Measurements from ENCODE around the gene FHIT. TPM values are rescaled to one million over a fixed set of nuclear protein-coding genes. Genes with fewer than 3 reads are reported as not detected.
"Not testable (repeated sequence)": the region's sequence is repeated elsewhere in the genome, so short reads cannot be mapped to it uniquely, and the experiment has no call there.

The FHIT gene
- total RNA-seq, 2 experiments from 2014 or later = 9.6 to 9.7 TPM

DNA sequence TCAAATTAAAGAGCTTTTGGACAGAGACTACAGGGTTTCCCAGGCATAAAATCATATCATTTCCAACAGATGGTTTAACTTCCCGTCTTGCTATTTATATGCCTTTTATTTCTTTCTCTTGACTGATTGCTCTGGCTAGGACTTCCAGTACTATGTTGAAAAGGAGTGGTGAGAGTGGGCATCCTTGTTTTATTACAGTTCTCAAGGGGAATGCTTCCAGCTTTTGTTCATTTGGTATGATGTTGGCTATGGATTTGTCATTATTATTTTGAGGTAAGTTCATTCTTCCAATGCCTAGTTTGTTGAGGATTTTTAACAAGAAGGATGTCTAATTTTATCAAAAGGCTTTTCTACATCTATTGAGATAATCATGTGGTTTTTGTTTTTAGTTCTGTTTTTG, 1304.9 kb downstream of the FHIT start:
- ChIA-PET CTCF (no interaction called here), POLR2A (no interaction called here)
- H3K36me3 Mint-ChIP-seq (ENCODE audit: low read depth) = peaks cover 9% of the 10 kb centered on the region
- peaks cover 6% of the 10 kb centered on the region for H3K9me3 Mint-ChIP-seq
- no peak overlapping the region for H3K4me3 Mint-ChIP-seq
- H3K4me1 Mint-ChIP-seq = no peaks in the 10 kb centered on the region
- DNase-seq = no peak
- H3K27ac Mint-ChIP-seq = no peak overlapping the region
- no peaks in the 10 kb centered on the region for H3K27me3 Mint-ChIP-seq

DNA sequence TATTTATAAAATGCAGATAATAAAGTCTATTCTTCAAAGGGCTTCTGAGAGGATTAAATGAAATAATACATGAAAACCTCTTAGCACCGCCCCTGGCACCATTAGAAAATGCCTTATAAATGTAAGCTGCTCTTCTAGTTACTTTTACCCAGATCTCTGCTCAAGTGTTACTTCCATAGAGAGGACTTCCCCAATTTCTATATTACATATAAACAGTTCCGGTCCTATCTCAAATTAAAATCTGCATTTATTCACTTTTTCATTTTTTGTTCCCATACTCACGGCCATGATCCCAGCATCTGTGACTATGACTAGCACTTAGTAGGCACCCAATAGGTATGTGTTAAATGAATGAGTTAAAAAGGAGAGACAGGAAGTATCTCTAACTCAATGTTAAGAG, 1310.5 kb downstream of the FHIT start:
- Mint-ChIP-seq H3K9me3 (peaks cover 6% of the 10 kb centered on the region), H3K27ac (no peak overlapping the region), H3K4me3 (no peak overlapping the region), H3K4me1 (peaks cover 9% of the 10 kb centered on the region), H3K36me3 (ENCODE audit: low read depth) (no peaks in the 10 kb centered on the region), H3K27me3 (no peaks in the 10 kb centered on the region)
- ChIA-PET POLR2A (no interaction called here), CTCF (no interaction called here)
- no peak for DNase-seq

DNA sequence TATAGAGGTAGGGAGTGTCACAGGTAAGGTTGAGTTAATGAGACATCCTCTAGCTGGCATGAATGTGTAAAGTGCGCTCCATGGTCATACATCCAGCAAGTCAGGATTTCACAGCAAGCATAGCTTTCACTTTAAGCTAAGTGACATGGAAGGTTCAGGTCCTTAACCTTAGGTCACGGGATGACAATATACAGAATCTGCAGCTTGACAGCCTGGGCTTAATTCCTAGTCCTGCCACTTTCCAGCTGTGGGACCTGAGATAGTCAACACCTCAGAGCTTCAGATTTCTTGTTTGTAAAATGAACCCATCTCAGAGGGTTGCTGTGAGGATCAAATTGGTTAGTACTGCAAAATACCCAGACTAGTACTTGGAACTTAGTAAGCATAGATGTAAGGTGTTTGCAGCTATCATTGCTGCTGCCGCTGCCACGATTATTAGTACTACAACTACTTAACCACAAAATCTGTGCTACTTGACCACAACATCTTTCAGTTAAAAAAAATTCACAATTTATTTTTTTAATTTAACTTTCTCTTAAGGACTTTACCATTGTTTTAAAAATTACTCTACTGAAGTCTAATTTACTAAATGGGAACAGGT, 1311.3 kb downstream of the FHIT start:
- H3K4me3 Mint-ChIP-seq = no peak overlapping the region
- peaks cover 17% of the 10 kb centered on the region for H3K4me1 Mint-ChIP-seq
- ChIA-PET CTCF (no interaction called here), POLR2A (interaction anchor here (1.1 kb wide), 1 partner anchor 93 kb away, joined by 3 read pairs; no protein-coding TSS in a partner anchor)
- H3K9me3 Mint-ChIP-seq = peaks cover 5% of the 10 kb centered on the region
- no peak overlapping the region for H3K27ac Mint-ChIP-seq
- H3K27me3 Mint-ChIP-seq = no peaks in the 10 kb centered on the region
- no peaks in the 10 kb centered on the region for H3K36me3 Mint-ChIP-seq (ENCODE audit: low read depth)
- no peak for DNase-seq

DNA sequence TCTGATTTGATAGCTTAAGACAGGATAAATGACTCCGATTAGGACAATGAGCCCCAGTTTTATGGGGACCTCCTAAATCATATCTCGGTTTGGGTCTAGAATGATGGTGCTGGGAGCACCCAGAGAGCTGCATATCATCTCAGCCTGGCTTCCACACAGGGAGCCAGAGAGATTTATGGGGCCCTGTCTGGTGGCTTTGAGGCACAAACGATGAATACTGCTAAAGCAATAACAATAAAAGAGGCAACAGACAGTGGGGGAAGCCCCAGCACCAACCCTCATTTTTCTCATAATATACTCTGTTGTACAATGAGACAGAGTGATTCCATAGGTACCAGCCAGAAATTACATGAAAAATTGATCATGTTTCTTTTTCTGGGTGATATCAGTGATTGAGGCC, 1312.4 kb downstream of the FHIT start:
- H3K9me3 Mint-ChIP-seq = peaks cover 5% of the 10 kb centered on the region
- no peak overlapping the region for H3K4me3 Mint-ChIP-seq
- H3K27ac Mint-ChIP-seq = no peak overlapping the region
- no peaks in the 10 kb centered on the region for H3K36me3 Mint-ChIP-seq (ENCODE audit: low read depth)
- no peaks in the 10 kb centered on the region for H3K27me3 Mint-ChIP-seq
- ChIA-PET CTCF (no interaction called here), POLR2A (no interaction called here)
- DNase-seq = no peak
- peaks cover 24% of the 10 kb centered on the region for H3K4me1 Mint-ChIP-seq

DNA sequence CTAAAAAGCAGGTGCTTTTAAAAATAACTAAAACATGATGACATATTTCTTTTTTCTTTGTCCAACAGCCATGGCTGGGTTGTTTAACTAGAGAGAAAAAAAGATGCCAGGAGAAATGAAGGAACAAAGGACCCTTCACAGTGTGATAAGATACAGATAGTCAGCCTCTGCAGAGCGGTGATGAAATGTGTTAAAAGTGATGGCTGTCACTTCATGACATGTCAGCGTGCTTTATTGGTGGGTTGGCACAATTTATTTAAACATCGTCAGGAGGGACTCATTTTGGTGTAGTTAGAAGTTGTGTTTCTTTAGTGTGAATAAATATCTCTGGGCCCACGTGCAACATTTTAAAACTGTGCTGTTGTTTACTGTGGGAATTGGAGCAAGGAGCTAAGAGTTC, 1314.1 kb downstream of the FHIT start:
- Mint-ChIP-seq H3K36me3 (ENCODE audit: low read depth) (peaks cover 5% of the 10 kb centered on the region), H3K9me3 (peaks cover 8% of the 10 kb centered on the region), H3K27me3 (no peaks in the 10 kb centered on the region), H3K27ac (no peak overlapping the region), H3K4me3 (no peak overlapping the region), H3K4me1 (peaks cover 24% of the 10 kb centered on the region)
- DNase-seq = no peak
- POLR2A ChIA-PET = no interaction called here
- CTCF ChIA-PET = no interaction called here

DNA sequence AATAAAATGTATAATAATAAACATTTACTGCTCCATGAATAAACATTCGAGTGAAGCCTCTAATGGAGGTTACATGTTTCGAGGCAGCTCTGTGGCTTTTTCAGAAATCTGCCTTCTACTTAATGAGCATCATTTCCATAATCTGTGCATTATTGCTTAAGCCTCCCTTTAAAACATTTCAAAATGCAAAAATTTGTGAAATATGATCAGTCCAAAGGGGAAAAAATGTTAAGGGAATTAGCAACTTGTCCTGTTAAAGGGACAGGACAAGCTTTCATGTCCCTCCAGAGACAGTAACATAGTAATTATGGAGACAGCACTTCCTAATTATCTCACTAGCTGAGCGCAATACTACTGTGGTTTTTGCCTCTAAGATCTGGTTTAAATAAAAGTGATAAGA, 1314.8 kb downstream of the FHIT start:
- DNase-seq = no peak
- Mint-ChIP-seq H3K36me3 (ENCODE audit: low read depth) (peaks cover 6% of the 10 kb centered on the region), H3K4me3 (no peak overlapping the region), H3K27ac (no peak overlapping the region), H3K27me3 (no peaks in the 10 kb centered on the region), H3K4me1 (peaks cover 24% of the 10 kb centered on the region), H3K9me3 (peaks cover 8% of the 10 kb centered on the region)
- CTCF ChIA-PET = no interaction called here
- POLR2A ChIA-PET = no interaction called here

DNA sequence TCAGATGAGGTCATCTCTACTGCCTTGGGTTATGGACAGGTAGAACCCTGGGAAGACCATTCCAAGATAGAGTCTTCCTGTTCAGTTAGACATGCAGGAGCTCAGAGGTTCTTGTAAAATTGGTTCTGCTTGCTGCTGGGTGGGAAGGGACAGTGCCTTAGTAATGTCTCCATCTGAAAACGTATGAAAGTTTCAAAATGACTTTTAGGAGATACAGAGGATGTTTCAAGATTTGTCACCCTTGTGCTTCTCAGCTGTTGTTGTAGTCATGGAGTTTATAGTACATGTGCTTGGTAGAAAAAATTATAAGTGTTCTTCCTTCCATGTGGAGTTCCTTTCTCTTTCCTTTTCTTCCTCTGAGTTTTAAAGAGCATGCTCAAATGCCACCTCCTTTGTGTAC, 1316.2 kb downstream of the FHIT start:
- CTCF ChIA-PET = interaction anchor here (1.0 kb wide), 1 partner anchor 9 kb away, joined by 3 read pairs; no protein-coding TSS in a partner anchor
- no peak for DNase-seq
- H3K4me1 Mint-ChIP-seq = peaks cover 17% of the 10 kb centered on the region
- H3K4me3 Mint-ChIP-seq = no peak overlapping the region
- peaks cover 6% of the 10 kb centered on the region for H3K36me3 Mint-ChIP-seq (ENCODE audit: low read depth)
- POLR2A ChIA-PET = interaction anchor here (1.0 to 1.3 kb wide), 2 partner anchors 12 to 75 kb away, joined by 3 read pairs; no protein-coding TSS in a partner anchor
- H3K27me3 Mint-ChIP-seq = no peaks in the 10 kb centered on the region
- peaks cover 8% of the 10 kb centered on the region for H3K9me3 Mint-ChIP-seq
- no peak overlapping the region for H3K27ac Mint-ChIP-seq

DNA sequence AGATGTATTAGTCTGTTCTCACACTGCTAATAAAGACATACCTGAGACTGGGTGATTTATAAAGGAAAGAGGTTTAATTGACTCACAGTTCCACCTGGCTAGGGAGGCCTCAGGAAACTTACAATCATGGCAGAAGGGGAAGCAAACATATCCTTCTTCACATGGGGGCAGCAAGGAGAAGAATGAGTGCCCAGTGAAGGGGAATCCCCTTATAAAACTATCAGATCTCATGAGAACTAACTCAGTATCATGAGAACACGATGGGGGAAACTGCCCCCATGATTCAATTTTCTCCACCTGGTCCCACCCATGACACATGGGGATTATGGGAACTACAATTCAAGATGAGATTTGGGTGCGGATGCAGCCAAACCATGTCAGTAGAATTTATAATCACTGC, 1316.7 kb downstream of the FHIT start:
- not testable (repeated sequence) for H3K36me3 Mint-ChIP-seq (ENCODE audit: low read depth); H3K9me3 Mint-ChIP-seq; H3K27ac Mint-ChIP-seq; DNase-seq; H3K27me3 Mint-ChIP-seq; H3K4me3 Mint-ChIP-seq
- ChIA-PET POLR2A (interaction anchor here (1.0 to 1.3 kb wide), 2 partner anchors 12 to 76 kb away, joined by 3 read pairs; no protein-coding TSS in a partner anchor), CTCF (interaction anchor here (1.0 kb wide), 1 partner anchor 9 kb away, joined by 3 read pairs; no protein-coding TSS in a partner anchor)
- peaks cover 17% of the 10 kb centered on the region for H3K4me1 Mint-ChIP-seq

DNA sequence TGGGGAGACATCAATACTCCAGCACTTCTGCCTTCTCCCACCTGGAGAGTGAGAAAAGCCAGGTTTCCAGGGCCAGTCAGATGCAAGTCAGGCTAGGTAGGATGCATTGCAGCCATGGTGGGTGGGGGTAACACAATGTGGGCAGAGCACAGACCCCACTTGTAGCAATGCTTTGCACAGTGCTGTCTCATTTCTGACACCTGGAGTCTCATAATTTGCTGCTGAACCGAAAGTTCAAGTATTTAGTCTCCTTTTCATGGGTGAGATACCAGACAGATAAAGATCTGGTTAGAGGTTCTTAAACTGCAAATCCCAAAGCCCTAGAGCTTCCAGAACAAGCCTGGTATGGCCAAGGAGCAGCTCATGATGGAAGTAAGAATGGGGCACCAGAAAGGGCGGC, 1321.1 kb downstream of the FHIT start:
- CTCF ChIA-PET = no interaction called here
- Mint-ChIP-seq H3K4me1 (peaks cover 10% of the 10 kb centered on the region), H3K4me3 (no peak overlapping the region), H3K27ac (no peak overlapping the region), H3K36me3 (ENCODE audit: low read depth) (peaks cover 6% of the 10 kb centered on the region), H3K9me3 (peaks cover 10% of the 10 kb centered on the region), H3K27me3 (no peaks in the 10 kb centered on the region)
- POLR2A ChIA-PET = no interaction called here
- DNase-seq = no peak

DNA sequence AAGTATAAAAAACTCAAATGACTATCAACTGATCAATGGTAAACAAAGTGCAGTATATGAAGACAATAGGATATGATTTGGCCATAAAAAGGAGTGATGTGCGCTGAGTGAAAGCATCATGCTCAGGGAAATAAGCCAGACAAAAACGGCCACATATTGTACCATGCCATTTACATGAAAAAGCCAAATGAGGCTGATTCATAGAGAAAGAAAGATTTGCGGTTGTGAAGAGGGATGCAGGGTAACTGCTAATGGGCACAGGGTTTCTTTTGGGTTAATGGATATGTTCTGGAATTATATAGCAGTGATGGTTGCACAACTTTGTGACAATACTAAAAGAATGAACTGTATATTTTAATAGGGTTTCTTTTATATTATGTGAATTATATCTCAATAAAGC, 1324.2 kb downstream of the FHIT start:
- DNase-seq = no peak
- ChIA-PET CTCF (no interaction called here), POLR2A (no interaction called here)
- peaks cover 4% of the 10 kb centered on the region for H3K9me3 Mint-ChIP-seq
- no peaks in the 10 kb centered on the region for H3K27me3 Mint-ChIP-seq
- H3K27ac Mint-ChIP-seq = no peak overlapping the region
- peaks cover 1% of the 10 kb centered on the region for H3K4me1 Mint-ChIP-seq
- H3K4me3 Mint-ChIP-seq = no peak overlapping the region
- H3K36me3 Mint-ChIP-seq (ENCODE audit: low read depth) = no peaks in the 10 kb centered on the region

DNA sequence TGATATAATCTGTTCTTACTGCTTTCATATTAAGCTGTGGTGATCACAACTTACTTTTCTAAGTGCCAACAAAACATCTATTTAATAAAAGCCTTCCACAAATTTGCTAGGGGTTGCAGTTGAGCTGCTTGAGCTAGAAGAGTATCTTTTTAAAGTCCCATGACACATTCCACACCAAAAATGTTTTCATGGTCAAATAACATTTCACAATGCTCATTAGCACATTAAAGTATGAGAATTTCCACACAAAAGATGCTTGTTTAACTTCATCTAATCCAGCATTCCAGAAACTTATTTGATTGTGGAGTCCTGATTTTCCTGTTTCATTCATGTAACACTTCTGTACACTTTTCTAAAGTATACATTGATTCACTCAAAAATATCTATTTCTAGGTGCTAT, 1325.3 kb downstream of the FHIT start:
- ChIA-PET CTCF (interaction anchor here (0.8 kb wide), 1 partner anchor 9 kb away, joined by 3 read pairs; no protein-coding TSS in a partner anchor), POLR2A (no interaction called here)
- no peak overlapping the region for H3K27ac Mint-ChIP-seq
- DNase-seq = no peak
- no peaks in the 10 kb centered on the region for H3K36me3 Mint-ChIP-seq (ENCODE audit: low read depth)
- H3K9me3 Mint-ChIP-seq = peaks cover 4% of the 10 kb centered on the region
- H3K27me3 Mint-ChIP-seq = no peaks in the 10 kb centered on the region
- H3K4me3 Mint-ChIP-seq = no peak overlapping the region
- peaks cover 1% of the 10 kb centered on the region for H3K4me1 Mint-ChIP-seq

DNA sequence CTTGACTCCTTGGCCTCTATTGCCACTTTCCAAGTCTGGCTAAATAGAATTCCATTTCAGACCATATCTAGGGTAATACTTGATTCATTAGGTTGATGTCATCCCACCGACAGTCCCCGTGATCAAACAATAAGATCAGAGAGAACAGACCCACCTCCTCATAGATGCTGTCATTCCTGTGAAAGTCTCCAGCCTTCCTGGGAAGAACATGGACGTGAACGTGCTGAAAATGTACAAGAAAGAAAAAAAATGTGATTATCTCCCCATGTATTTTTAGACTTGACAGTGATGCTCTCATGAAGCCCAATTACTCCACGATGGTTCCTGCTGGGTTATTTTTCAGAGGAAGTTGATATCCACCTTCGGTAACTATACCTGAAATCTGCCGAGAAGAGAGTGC, 1329.1 kb downstream of the FHIT start:
- ChIA-PET CTCF (no interaction called here), POLR2A (interaction anchor here (1.2 kb wide), 1 partner anchor 12 kb away, joined by 3 read pairs; no protein-coding TSS in a partner anchor)
- peaks cover 8% of the 10 kb centered on the region for H3K36me3 Mint-ChIP-seq (ENCODE audit: low read depth)
- H3K4me1 Mint-ChIP-seq = peaks cover 14% of the 10 kb centered on the region
- peaks cover 2% of the 10 kb centered on the region for H3K9me3 Mint-ChIP-seq
- no peaks in the 10 kb centered on the region for H3K27me3 Mint-ChIP-seq
- no peak for DNase-seq
- H3K4me3 Mint-ChIP-seq = no peak overlapping the region
- no peak overlapping the region for H3K27ac Mint-ChIP-seq

DNA sequence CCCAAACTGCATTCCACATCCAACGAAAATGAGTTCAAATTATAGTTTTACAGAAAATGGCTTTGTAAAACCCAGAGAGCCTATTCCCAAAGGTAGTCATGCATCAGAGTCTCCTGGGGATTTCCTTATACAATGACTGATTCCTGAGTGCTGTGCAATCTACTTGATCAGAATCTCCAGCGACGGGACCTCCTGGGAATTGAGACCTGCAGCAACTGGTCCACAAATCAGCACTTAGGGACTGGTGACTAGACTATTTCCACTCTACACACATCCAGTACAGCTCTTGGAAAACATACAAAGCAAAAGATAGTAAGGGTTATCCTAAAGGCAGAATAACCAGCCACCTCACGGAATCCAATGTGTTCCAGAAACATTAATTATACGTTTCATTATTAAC, 1330.4 kb downstream of the FHIT start:
- Mint-ChIP-seq H3K4me3 (no peak overlapping the region), H3K27me3 (no peaks in the 10 kb centered on the region), H3K36me3 (ENCODE audit: low read depth) (peaks cover 8% of the 10 kb centered on the region), H3K9me3 (peaks cover 2% of the 10 kb centered on the region), H3K4me1 (peaks cover 14% of the 10 kb centered on the region), H3K27ac (no peak overlapping the region)
- ChIA-PET CTCF (no interaction called here), POLR2A (no interaction called here)
- no peak for DNase-seq

DNA sequence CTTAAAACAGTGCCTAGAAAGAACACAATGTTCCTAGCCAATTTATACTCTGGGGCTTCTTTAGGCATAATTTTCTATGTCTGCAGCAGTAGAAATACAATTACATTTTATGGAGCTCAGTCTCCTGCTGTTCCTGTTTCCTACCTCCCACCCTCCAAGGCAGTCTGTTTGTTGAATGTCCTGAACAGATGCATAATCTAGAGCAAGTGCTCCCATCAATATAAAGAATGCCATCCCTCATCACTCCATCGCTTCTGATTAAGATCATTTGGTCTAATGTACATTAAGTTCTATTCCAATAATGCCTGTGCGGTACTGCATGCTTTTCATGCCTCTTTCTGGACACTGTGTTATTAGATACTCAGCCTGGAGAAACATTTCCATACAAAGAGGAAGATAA, 1331.7 kb downstream of the FHIT start:
- H3K36me3 Mint-ChIP-seq (ENCODE audit: low read depth) = peaks cover 8% of the 10 kb centered on the region
- H3K27ac Mint-ChIP-seq = no peak overlapping the region
- POLR2A ChIA-PET = no interaction called here
- no peaks in the 10 kb centered on the region for H3K27me3 Mint-ChIP-seq
- DNase-seq = no peak
- peaks cover 2% of the 10 kb centered on the region for H3K9me3 Mint-ChIP-seq
- H3K4me1 Mint-ChIP-seq = peaks cover 14% of the 10 kb centered on the region
- CTCF ChIA-PET = no interaction called here
- no peak overlapping the region for H3K4me3 Mint-ChIP-seq
